ENCODE measurements around the gene ALDOB.

ALDOB gene

DNA sequence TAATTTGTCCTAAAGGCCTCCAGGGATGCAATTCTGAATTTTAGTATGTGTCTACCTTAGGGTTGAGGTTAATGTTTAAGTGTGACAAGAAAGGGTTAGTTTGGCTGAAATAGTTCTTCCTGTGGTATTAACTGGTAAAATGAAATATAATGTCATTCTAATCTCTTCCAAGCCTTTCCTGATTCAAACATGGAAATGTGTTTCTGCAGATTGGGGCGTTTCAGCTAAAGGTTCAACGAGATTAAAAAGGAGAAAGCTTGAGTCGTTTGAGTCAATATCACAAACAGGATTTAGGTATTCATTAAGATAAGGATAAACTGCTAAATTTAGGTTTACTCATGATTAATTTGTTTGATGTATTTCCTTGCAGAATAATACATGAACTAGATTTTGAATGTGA lies 34.4 kb upstream of the ALDOB start:
- POLR2A ChIA-PET (ENCODE audit: low non-redundant PET): no interaction called here
- CTCF ChIA-PET: interaction anchor here (2.5 kb wide), 1 partner anchor 60 kb away, joined by 14 read pairs; no protein-coding TSS in a partner anchor
- H3K27ac ChIP-seq: no peak overlapping the region
- TF ChIP-seq, protein P1, sequence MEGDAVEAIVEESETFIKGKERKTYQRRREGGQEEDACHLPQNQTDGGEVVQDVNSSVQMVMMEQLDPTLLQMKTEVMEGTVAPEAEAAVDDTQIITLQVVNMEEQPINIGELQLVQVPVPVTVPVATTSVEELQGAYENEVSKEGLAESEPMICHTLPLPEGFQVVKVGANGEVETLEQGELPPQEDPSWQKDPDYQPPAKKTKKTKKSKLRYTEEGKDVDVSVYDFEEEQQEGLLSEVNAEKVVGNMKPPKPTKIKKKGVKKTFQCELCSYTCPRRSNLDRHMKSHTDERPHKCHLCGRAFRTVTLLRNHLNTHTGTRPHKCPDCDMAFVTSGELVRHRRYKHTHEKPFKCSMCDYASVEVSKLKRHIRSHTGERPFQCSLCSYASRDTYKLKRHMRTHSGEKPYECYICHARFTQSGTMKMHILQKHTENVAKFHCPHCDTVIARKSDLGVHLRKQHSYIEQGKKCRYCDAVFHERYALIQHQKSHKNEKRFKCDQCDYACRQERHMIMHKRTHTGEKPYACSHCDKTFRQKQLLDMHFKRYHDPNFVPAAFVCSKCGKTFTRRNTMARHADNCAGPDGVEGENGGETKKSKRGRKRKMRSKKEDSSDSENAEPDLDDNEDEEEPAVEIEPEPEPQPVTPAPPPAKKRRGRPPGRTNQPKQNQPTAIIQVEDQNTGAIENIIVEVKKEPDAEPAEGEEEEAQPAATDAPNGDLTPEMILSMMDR (conservative IDR thresholded peaks at IDR 0.05; ENCODE audit: low read depth): no peak
- DNase-seq (ENCODE audit: low spot score): no peak

- ChIA-PET CTCF (interaction anchor here (2.5 to 2.9 kb wide), 2 partner anchors 10 to 61 kb away, joined by 13 to 14 read pairs; no protein-coding TSS in a partner anchor), POLR2A (ENCODE audit: low non-redundant PET) (no interaction called here)
- no peak for DNase-seq (ENCODE audit: low spot score)
- no peak overlapping the region for H3K27ac ChIP-seq
- TF ChIP-seq, protein P1 (conservative IDR thresholded peaks at IDR 0.05; ENCODE audit: low read depth): no peak
These were observed 33.5 kb upstream of the ALDOB start for GRCh38 chr9:101469026-101469425.

- ChIA-PET POLR2A (ENCODE audit: low non-redundant PET) (no interaction called here), CTCF (interaction anchor here (0.5 to 2.9 kb wide), 5 partner anchors 9 to 99 kb away, joined by 3 to 14 read pairs (median 4); a partner anchor contains a TSS)
- no peak for DNase-seq (ENCODE audit: low spot score)
- TF ChIP-seq, protein P1 (conservative IDR thresholded peaks at IDR 0.05; ENCODE audit: low read depth): no peak
- H3K27ac ChIP-seq: no peak overlapping the region
These were observed 32.5 kb upstream of the ALDOB start for GRCh38 chr9:101468116-101468515.

DNA sequence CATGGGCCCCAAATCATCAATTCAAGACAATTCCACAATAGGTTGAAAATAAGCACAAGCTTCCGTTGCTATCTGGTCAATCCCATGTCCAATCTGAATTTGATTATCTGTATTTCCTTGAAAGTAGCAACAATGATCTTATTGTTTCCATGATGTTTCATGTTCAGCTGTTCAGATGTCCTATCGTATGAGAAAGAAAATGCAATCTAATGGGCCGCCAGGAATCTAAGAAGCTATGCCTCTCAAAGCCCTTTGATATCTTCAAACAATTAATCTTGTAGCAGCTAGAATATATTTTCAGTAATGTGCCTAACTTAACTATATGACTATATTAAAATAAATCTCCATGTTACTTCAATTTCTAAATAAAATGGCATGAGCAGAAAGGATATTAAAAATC lies 32.1 kb upstream of the ALDOB start:
- POLR2A ChIA-PET (ENCODE audit: low non-redundant PET): no interaction called here
- no peak for DNase-seq (ENCODE audit: low spot score)
- TF ChIP-seq, protein P1 (conservative IDR thresholded peaks at IDR 0.05; ENCODE audit: low read depth): no peak
- no peak overlapping the region for H3K27ac ChIP-seq
- CTCF ChIA-PET: interaction anchor here (0.5 to 2.9 kb wide), 5 partner anchors 9 to 99 kb away, joined by 3 to 13 read pairs (median 4); a partner anchor contains a TSS

DNA sequence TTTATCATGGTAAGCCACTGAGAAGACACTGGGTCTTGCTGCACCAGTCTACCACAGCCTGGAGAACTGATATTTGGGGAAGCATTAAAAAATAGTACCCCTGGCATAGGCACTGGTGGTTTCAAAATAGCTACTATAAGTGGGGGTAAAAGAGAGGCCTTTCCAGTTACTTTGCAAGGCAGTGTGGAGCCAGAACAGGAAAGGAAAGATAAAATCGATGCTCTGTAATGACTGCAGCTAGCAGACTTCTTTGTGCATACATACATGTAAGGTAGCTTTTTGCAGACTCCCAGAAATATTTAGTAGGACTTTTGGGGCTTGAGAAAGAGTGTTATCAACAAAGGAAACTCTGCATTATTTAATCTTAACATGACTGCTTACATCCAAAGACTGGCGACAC lies 31.3 kb upstream of the ALDOB start:
- TF ChIP-seq, protein P1 (conservative IDR thresholded peaks at IDR 0.05; ENCODE audit: low read depth): no peak
- CTCF ChIA-PET: interaction anchor here (1.1 to 2.9 kb wide), 4 partner anchors 8 to 63 kb away, joined by 4 to 13 read pairs (median 8); a partner anchor contains a TSS
- DNase-seq (ENCODE audit: low spot score): no peak
- H3K27ac ChIP-seq: no peak overlapping the region
- POLR2A ChIA-PET (ENCODE audit: low non-redundant PET): no interaction called here

DNA sequence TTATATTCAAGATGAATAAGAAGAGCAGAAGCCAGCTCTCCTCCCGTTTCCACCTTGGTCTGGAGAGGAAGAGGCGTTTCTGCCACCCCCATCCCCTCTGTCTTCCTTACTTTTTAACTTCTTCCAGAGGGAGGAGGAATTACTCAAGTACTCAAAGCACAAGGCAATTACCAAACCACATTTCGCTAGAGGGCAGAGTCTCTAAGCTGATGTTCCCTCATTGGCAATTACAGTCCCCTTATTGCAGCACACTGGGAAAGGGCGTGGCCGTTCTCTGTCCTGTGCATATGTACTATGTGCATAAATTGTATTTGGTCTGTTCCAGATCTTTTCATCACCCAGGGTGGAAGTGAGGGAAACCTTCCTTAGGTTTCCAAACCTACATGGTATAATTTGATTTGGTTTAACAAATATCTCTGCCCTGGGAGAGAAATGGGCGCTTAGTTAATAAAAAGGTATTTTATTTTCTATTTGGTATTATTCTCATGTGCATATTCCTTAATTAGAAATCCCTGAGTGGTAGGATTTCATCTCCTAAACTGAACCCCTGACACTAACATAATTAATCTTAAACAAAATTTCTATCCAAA lies 29.8 kb upstream of the ALDOB start:
- POLR2A ChIA-PET (ENCODE audit: low non-redundant PET): no interaction called here
- CTCF ChIA-PET: interaction anchor here (0.6 to 1.8 kb wide), 5 partner anchors 20 to 232 kb away, joined by 3 to 18 read pairs (median 4); a partner anchor contains a TSS
- TF ChIP-seq, protein P1 (conservative IDR thresholded peaks at IDR 0.05; ENCODE audit: low read depth): peak; percentile 86
- no peak overlapping the region for H3K27ac ChIP-seq
- peak; percentile 84 for DNase-seq (ENCODE audit: low spot score)
